NCI-H748 treated with DMSO at 0.1 percent for 48 hours (cell line): ENCODE data around the gene LRMDA.

ENCODE experiments used
- DNase-seq: peaks from one replicate; lab custom pipeline; 2025; lab: John Stamatoyannopoulos, UW

The LRMDA gene

DNA sequence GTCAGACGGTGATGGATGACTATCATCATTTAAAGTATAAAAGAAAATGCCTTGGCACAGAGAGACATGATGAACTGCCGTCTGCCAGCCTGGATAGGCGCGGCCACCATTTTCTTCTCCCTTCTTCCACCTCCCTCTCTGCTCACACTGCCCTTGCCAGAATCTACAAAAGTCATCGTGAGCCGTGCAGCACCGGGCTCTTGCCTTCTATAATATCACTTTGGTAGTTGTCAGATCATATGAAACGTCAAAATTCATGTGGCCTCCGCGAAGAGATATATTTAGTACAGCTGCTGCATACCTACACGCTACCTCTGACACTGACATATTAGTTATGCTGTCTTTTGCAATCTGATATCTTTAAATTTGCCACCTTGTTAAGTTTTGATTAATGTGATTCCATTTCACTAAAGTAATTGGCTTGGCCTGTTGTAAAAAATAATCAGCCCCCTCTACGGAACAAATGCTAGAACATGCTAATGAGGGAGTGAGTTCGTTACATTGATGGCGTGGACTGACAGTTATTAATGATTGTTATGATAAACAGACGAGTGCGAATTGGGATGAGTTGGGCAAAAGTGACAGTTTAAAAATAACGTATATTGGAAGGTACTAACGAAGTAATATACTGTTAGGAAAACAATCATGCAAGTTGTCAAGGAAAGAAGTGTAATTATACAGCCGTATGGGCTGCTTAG lies 214.9 kb downstream of the LRMDA start:
- no peak for DNase-seq

GRCh38 chr10:75646916-75647315 lies 215.5 kb downstream of the LRMDA start:
- DNase-seq, result no peak

- DNase-seq, result no peak
Measured at GRCh38 chr10:75647675-75648074, 216.3 kb downstream of the LRMDA start.

- no peak for DNase-seq
Measured at GRCh38 chr10:75648351-75648750, 216.9 kb downstream of the LRMDA start.

GRCh38 chr10:75648854-75649253 lies 217.4 kb downstream of the LRMDA start:
- DNase-seq, result no peak

DNA sequence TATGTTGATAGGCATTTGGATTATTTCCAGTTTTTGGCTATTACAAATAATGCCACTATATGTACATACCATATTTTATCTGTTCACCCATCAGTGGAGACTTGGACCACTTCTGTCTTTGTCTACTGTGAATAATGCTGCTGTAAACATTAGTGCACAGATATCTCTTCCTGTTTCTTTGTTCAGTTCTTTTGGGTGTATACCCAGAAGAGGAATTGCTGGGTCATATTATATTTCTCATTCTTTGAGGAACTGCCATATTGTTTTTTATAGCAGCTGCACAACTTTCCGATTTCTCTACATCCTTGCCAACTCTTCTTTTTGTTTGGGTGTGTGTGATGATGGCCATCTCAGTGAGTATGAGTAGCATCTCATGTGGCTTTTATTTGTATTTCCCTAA lies 218.0 kb downstream of the LRMDA start:
- DNase-seq, result no peak

DNA sequence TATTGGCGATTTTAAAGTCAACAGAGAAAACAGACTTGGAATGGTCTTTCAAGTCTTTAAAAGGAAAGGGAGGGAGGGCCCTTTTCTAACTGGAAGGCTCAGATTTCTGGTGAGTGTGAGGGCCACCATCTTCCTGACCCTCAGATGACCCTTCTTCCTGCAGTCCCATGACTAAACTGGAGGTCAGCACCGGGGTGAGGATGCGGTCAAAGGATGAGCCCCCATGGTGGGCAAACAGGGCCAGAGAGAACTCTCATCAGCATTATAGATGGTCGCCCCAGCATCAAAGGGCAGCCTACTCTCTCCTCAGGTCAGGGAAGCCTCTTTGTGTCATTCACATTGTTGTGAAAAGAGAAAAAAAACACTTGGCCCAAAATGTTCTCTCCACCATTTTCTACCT lies 219.2 kb downstream of the LRMDA start:
- no peak for DNase-seq

GRCh38 chr10:75651417-75651816 lies 220.0 kb downstream of the LRMDA start:
- no peak for DNase-seq

DNA sequence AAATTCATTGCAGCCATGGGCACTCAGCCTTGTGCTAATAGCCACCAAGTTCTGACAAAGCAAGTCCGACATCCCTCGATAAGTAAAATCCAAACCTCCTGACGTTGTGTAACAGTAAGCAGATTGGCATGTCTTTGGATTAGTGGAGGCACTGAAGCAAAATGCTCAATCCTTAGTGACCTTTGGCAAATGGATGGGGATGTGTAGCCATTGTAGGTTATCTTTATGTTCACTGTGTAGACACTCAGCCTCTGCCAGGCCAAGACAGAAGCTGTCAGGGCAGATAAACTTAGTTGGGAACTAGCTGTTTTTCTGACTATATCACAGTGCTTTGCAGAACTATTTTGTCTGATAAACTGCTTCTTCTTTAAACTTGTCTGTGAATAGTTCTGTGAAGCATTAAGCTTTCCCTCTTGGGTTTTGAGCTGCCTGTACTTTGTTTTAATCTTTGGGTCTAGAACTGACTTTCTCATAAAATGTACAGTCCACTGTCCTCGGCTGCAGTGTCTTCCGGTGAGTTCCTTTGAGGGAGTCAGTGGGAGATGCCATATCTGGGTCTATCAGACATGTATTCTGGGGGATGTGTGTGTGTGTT lies 220.8 kb downstream of the LRMDA start:
- no peak for DNase-seq

DNA sequence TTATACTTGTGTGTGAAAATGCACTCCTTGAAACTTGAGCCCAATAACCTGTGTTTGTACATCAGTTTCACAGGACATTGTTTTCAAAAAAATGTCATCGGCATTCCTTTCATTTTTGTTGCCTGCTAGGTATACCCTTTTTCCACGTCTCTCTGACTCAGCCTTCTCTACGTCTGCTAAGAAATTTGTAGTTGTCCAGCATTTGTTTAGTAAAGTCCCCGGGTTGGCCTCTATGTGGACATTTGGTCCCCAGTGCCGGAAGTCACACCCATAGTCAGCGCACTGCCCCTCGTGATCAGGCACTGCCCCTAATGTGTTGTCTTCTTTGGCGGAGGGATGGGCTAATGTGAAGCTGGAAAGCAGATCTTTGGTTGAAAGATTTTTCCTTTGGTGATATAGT lies 222.3 kb downstream of the LRMDA start:
- DNase-seq, result no peak

DNA sequence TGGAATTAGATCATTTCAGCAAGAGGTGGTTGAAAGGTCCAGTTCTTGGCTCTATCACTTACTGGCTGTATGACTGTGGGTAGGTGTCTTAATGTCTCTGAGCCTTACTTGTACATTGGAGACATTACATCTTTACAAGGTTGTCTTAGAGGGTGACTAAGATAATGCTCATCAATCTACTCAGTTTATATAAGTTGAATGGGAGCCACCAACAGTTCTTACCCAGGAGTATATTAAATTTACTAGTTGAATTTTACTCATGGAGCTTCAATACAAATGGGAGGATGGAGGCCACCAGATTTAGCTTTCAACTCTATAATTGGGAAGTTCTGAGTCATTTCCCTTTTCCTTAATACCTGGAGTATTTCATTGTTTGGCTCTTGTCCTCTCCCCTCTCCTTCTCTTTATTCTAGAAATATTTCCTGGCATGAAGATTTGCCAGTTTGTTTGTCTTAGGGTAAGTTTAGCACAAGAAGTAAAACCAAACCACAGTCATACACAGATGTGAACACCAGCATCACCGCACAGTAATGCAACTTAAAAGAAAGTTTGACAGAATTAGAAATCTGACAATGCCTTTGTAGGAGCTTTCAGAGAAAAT lies 222.8 kb downstream of the LRMDA start:
- no peak for DNase-seq

DNA sequence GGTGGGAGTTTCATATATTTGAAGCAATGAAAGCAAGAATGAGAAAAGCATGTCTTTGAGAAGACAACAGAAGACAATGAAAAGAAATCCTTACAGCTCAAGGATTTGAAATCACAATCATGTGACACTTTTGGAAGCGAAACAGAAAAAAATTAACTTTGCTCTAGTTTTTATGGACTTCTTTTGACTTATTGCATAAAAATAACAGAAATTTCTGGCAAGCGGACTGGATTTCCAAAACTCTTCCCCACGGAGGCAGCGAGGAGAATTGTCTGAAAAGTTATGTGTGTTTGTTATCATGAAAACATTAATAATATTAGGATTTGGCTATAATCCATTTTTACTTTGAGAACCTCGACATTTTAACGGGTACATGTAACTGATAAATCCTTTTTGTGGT lies 223.3 kb downstream of the LRMDA start:
- DNase-seq, result no peak

DNA sequence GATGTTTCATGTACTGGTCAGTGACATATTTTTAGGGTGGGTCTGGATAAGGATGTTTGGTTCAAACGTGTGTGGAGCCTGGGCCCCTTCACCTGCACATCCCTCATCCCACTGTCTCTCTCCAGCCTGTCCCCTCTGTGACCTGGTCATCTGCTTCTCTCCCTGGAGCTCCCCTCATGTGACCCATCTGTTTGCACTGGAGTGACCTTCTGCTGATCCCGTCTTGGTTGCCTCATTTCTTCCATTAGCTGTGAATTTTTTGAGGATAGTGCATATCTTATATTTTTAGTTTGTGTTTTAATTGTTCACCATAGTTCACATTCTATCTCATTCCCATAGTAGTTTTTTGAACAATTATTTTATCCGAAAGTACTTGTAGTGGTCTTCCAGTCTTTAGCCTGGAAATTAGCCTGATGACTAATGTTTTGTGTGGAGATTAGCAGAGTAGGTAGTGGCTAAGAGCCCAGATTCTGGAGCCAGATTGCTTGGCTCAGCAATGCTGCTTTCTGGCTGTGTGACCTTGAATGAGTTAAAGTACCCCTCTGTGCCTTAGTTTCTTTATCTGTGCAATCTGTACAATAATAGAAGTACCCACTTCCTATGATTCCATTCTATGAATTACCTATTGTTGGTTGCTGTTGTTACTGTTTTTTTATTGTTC lies 224.5 kb downstream of the LRMDA start:
- no peak for DNase-seq

GRCh38 chr10:75657351-75657750 lies 225.9 kb downstream of the LRMDA start:
- no peak for DNase-seq

GRCh38 chr10:75658036-75658435 lies 226.6 kb downstream of the LRMDA start:
- DNase-seq, result no peak

- DNase-seq, result no peak
Measured at GRCh38 chr10:75658496-75658895, 227.1 kb downstream of the LRMDA start.

DNA sequence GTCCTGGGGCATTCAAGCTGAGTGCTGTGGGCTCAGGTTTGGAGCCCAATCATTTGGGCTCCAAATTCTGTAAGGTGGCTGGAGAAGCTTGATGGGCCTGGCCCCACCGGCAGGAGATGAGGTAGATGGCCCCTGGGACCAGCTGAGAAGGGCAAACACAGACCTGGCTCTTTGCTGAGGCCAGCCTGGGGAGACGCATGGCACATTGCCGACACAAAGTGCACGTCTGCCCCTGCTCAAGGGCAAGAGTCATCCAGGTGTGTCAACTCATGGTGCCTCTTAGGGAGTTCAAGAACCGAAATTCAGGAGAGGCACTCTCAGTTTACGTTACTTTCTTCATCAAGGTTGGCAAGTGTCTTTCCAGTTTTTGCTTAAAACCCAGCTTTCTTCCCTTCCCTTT lies 227.5 kb downstream of the LRMDA start:
- no peak for DNase-seq

DNA sequence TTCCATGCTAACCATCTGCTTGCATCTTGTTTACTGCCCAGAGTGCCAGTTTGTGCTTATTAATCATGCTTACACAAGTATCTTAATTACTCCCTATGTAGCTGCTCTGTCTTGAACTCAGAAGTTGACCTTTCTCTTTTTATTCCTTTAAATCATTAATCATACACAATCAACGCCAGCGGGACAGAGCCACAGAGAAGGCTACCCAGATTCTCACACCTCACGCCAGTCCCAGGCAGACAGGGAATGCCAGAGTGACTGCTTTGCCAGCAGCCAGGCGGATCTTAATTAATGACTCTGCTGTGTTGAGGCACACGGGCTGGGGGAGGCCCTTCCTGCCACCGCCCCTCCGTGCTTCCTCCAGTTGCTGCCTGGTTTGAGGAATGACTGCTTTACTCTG lies 229.4 kb downstream of the LRMDA start:
- DNase-seq, result no peak

DNA sequence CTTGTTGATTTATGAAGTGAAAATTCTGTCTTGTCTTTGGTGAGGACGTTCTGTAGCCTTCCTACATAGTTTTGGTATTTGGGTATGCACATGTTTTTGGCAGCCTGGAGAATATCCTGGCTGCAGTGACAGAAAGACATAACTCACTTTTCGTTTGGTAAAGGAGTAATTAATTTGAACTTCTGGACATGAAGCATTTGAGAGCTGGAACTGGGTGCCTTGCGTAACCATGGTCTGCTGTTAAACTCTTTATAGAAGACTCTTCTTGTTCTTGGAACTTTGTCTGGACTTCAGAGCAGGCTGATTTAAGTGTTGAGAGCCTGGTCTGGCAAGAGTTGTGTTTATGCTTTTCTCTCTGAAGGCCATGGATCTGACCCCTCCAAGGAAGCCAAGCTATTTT lies 231.3 kb downstream of the LRMDA start:
- DNase-seq, result no peak

GRCh38 chr10:75663947-75664664 lies 232.7 kb downstream of the LRMDA start:
- DNase-seq, result no peak

- DNase-seq, result no peak
Measured at GRCh38 chr10:75664968-75665367, 233.5 kb downstream of the LRMDA start.

GRCh38 chr10:75665707-75666106 lies 234.3 kb downstream of the LRMDA start:
- no peak for DNase-seq
